Spleen (tissue), 11 donors: Measurements from ENCODE around the gene ST3GAL6. TPM values are rescaled to one million over a fixed set of nuclear protein-coding genes. Genes with fewer than 3 reads are reported as not detected.

Source experiments
- DNase-seq: peaks from one replicate; pipeline ENCODE4 v3.0.0-alpha.2; 2020
- H3K27ac ChIP-seq, 8 donors: fragments of 200-600 bp; sonication (generic) in 7 of 8; 1 replicate in 4 of 8; 2 replicates in 4 of 8; pipeline versions ENCODE4 v1.5.0 to v1.8.0; 2016 to 2021; ENCODE audit warnings: inconsistent platforms in 4 of 8, mild to moderate bottlenecking in 4 of 8, moderate library complexity in 1 of 8
- H3K27me3 ChIP-seq, 7 donors: fragments of 200-600 bp; sonication (generic) in 6 of 7; replicated peaks in 1 of 7; 1 replicate in 4 of 7; 2 replicates in 3 of 7; pipeline versions ENCODE4 v1.5.0 to v1.8.0; 2016 to 2021; ENCODE audit warnings: inconsistent platforms in 3 of 7, mild to moderate bottlenecking in 1 of 7
- H3K36me3 ChIP-seq, 6 donors: fragments of 200-600 bp; sonication (generic) in 5 of 6; 1 replicate in 4 of 6; 2 replicates in 2 of 6; pipeline versions ENCODE4 v1.5.0 to v1.8.0; 2016 to 2021; ENCODE audit warnings: inconsistent platforms in 2 of 6
- H3K4me1 ChIP-seq, 6 donors: fragments of 200-600 bp; sonication (generic) in 5 of 6; 1 replicate in 3 of 6; 2 replicates in 3 of 6; pipeline versions ENCODE4 v1.5.0 to v1.8.0; 2016 to 2021; ENCODE audit warnings: inconsistent platforms in 3 of 6
- H3K4me3 ChIP-seq, 8 donors: fragments of 200-600 bp; sonication (generic) in 7 of 8; 1 replicate in 4 of 8; 2 replicates in 4 of 8; pipeline versions ENCODE4 v1.5.0 to v1.8.0; 2016 to 2021; ENCODE audit warnings: inconsistent platforms in 4 of 8, mild to moderate bottlenecking in 4 of 8, moderate library complexity in 2 of 8
- H3K9me3 ChIP-seq, 8 donors: fragments of 200-600 bp; sonication (generic) in 7 of 8; 1 replicate in 4 of 8; 2 replicates in 4 of 8; pipeline versions ENCODE4 v1.5.0 to v1.8.0; 2016 to 2021; ENCODE audit warnings: inconsistent platforms in 4 of 8
- CTCF ChIP-seq, 11 experiments: fragments of 200-600 bp in 7 of 11; fragments of 450-650 bp in 4 of 11; sonication (generic) in 4 of 11; IDR thresholded peaks in 8 of 11; conservative IDR thresholded peaks in 3 of 11; 1 replicate in 7 of 11; 2 replicates in 4 of 11; pipeline versions ENCODE4 v1.4.0 to v1.8.0; 2016 to 2021; ENCODE audit warnings: antibody characterized with exemption in 11 of 11, inconsistent platforms in 4 of 11, mild to moderate bottlenecking in 1 of 11
- POLR2A ChIP-seq, 3 donors: fragments of 450-650 bp; IDR thresholded peaks; one replicate each; pipeline ENCODE4 v1.5.1; 2017; ENCODE audit warnings: antibody characterized with exemption in 3 of 3, mild to moderate bottlenecking in 1 of 3
- POLR2AphosphoS5 ChIP-seq, 3 donors: sonication (generic); formaldehyde crosslinking; IDR thresholded peaks; one replicate each; pipeline ENCODE4 v1.5.1; 2017; ENCODE audit warnings: antibody characterized with exemption in 3 of 3
- WGBS, 5 donors: extraction: QIAGEN DNeasy Blood & Tissue Kit in 3 of 5; methylation state at CpG; one replicate each; pipeline versions ENCODE4 v1.1.5 to v1.1.7; 2013 to 2018; 5-methylcytosine and 5-hydroxymethylcytosine counted together
- intact Hi-C: fragments of 100-400 bp; cut with DNase I; formaldehyde crosslinking; loops from one replicate; pipeline ENCODE4 v1.15.0; 2023; ENCODE audit warnings: low total_unique reads
- polyA plus RNA-seq, 3 donors: library from polyadenylated mRNA; stranded (reverse); fragments of 200-250 nt; gene quantifications; one replicate each; pipeline ENCODE4 v1.2.1, GENCODE V29; 2013
- total RNA-seq, 7 donors: library from RNA; depleted of rRNA in 3 of 7; stranded (reverse); fragments of >200 nt in 3 of 7; fragmentation: NEBNext Ultra II Directional in 4 of 7; extraction: Animal tissue kit (Norgen Biotek cat#: 25700) in 4 of 7; gene quantifications; one replicate each; pipeline versions ENCODE4 v1.1.0 to v1.2.1, GENCODE V29; 2016 to 2021
- donor health status: healthy with polysubstance abuse.
- donor health status: DM: no; HTN: no; CAD: no; lungs with moderate emphysema.
- donor health status: DM: no; HTN: no; CAD: no.
- donor health status: Bipolar disorder and iron deficiency.
- donor health status: healthy.
- donor health status: DM: no; HTN: no; CAD: no.
- donor health status: DM: yes; HTN: yes; CAD: no.

The ST3GAL6 gene
- total and polyA plus RNA-seq, 10 donors: 2.5 to 16.8 (median 9.4) TPM

GRCh38 chr3:98808071-98808470 is 44.9 kb downstream of the ST3GAL6 start:
- intact Hi-C loops: no loop called here
- H3K9me3 ChIP-seq: no peaks in the 10 kb centered on the region
- WGBS, 5 donors: 79 to 94% (median 91%) methylated on average over 2 of the region's 2 CpGs
- H3K36me3 ChIP-seq: peaks cover 0 to 34% (median 0%) of the 10 kb centered on the region in 6 donors
- no peaks in the 10 kb centered on the region for H3K4me1 ChIP-seq
- H3K27me3 ChIP-seq: no peaks in the 10 kb centered on the region
- DNase-seq: no peak
- no peak overlapping the region for H3K27ac ChIP-seq
- no peak overlapping the region for H3K4me3 ChIP-seq
- TF ChIP-seq CTCF (IDR thresholded peaks at IDR 0.05 in 8 of 11, conservative IDR thresholded peaks at IDR 0.05 in 3 of 11) (no peak), POLR2A (IDR thresholded peaks at IDR 0.05) (no peak), POLR2AphosphoS5 (IDR thresholded peaks at IDR 0.05) (no peak)

- WGBS, 5 donors: 56 to 70% (median 61%) methylated on average over 3 of the region's 3 CpGs
- H3K36me3 ChIP-seq: peaks cover 0 to 34% (median 0%) of the 10 kb centered on the region in 6 donors
- no peak overlapping the region for H3K4me3 ChIP-seq
- H3K4me1 ChIP-seq: no peaks in the 10 kb centered on the region
- TF ChIP-seq POLR2A (IDR thresholded peaks at IDR 0.05) (no peak), POLR2AphosphoS5 (IDR thresholded peaks at IDR 0.05) (no peak), CTCF (IDR thresholded peaks at IDR 0.05 in 8 of 11, conservative IDR thresholded peaks at IDR 0.05 in 3 of 11) (no peak)
- no peak overlapping the region for H3K27ac ChIP-seq
- intact Hi-C loops: no loop called here
- H3K9me3 ChIP-seq: no peaks in the 10 kb centered on the region
- no peak for DNase-seq
- no peaks in the 10 kb centered on the region for H3K27me3 ChIP-seq
Measured at GRCh38 chr3:98809557-98809956, 46.4 kb downstream of the ST3GAL6 start.

GRCh38 chr3:98811048-98811447 is 47.9 kb downstream of the ST3GAL6 start:
- TF ChIP-seq POLR2A (IDR thresholded peaks at IDR 0.05) (no peak), CTCF (IDR thresholded peaks at IDR 0.05 in 8 of 11, conservative IDR thresholded peaks at IDR 0.05 in 3 of 11) (no peak), POLR2AphosphoS5 (IDR thresholded peaks at IDR 0.05) (no peak)
- Histone ChIP-seq H3K9me3 (no peaks in the 10 kb centered on the region), H3K36me3 (peaks cover 0 to 27% (median 0%) of the 10 kb centered on the region in 6 donors), H3K4me1 (no peaks in the 10 kb centered on the region), H3K4me3 (no peak overlapping the region), H3K27ac (no peak overlapping the region), H3K27me3 (no peaks in the 10 kb centered on the region)
- no peak for DNase-seq
- intact Hi-C loops: no loop called here
- WGBS, 5 donors: 42 to 61% (median 60%) methylated on average over 6 of the region's 6 CpGs

GRCh38 chr3:98812851-98813374 is 49.8 kb downstream of the ST3GAL6 start:
- no peak for DNase-seq

More at GRCh38 chr3:98812851-98813374, 49.8 kb downstream of the ST3GAL6 start:
- 55 to 72% (median 66%) methylated on average over 5 of the region's 5 CpGs for WGBS, 5 donors
- Histone ChIP-seq H3K27ac (no peak overlapping the region), H3K36me3 (peaks cover 0 to 8% (median 0%) of the 10 kb centered on the region in 6 donors), H3K9me3 (no peaks in the 10 kb centered on the region), H3K4me3 (no peak overlapping the region), H3K27me3 (no peaks in the 10 kb centered on the region), H3K4me1 (no peaks in the 10 kb centered on the region)
- intact Hi-C loops: loop anchor here (2.0 kb wide), 1 partner anchor 216 kb away; no protein-coding TSS in a partner anchor
- TF ChIP-seq CTCF (IDR thresholded peaks at IDR 0.05 in 8 of 11, conservative IDR thresholded peaks at IDR 0.05 in 3 of 11) (peak in 10 of 11 experiments; percentile 10 to 73 (median 58)), POLR2AphosphoS5 (IDR thresholded peaks at IDR 0.05) (no peak)
